GM19351 (cell line): ENCODE data around the gene UFSP2.
"Not testable (repeated sequence)": the region's sequence is repeated elsewhere in the genome, so short reads cannot be mapped to it uniquely, and the experiment has no call there.

Source experiments
- ATAC-seq: cut with Tn5 transposase; IDR thresholded peaks from one replicate; pipeline ENCODE4 v1.9.1; 2021; ENCODE audit warnings: mild to moderate bottlenecking, moderate library complexity; ENCODE audit not compliant: unreplicated experiment

The UFSP2 gene

DNA sequence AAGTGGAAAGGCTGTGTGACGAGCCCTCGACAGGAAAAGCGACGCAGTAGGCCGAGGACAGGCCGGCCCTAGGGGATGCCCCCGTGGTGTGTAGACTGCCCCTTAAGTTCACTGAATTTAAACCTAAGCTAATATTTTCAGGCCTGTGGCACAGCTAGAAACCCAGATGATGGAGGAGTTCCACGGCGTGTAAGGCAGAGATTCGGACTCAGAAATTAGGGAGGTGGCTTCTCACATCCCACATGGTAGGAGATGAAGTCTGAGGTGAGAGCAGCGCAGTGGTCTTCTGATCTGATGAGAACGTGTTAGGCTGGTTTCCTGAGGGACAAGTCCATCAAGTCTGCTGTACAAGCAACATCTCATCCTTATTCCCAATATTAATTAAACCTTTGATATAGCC lies 37.8 kb downstream of the UFSP2 start:
- ATAC-seq, result no peak

DNA sequence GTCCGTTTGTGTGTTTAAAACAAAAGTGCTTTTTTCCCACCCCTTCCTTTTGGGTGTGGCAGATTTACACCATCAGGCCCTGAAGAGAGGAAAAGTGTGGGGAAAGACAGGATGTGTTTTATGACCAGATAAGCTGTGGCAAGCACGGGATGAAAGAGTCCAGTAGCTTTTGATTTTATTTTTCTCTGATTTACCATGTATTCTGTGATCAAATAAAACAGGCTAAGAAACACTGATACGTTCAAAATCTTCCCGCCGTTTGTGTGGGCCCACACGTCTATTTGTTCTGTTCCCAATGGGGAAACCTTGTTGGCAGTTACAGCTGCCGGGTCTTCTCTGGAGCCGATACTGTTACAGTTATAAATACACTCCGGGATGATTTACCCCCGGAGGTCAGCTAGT lies 40.8 kb downstream of the UFSP2 start:
- ATAC-seq, result no peak

DNA sequence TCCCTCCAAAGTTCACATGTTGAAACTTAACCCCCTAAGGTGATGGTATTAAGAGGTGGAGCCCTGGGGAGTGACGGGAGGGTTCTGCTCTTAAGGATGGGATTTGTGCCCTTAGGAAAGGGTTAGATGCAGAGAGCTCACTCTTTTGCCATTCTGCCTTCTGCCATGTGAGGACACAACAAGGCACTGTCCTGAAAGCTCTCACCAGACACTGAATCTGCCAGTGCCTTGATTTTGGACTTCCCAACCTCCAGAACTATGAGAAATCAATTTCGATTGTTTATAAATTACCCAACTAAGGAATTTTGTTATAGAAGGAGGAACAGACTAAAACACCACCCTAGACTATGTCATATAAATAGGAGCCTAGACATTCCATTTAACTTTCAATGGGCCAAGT lies 41.7 kb downstream of the UFSP2 start:
- no peak for ATAC-seq

DNA sequence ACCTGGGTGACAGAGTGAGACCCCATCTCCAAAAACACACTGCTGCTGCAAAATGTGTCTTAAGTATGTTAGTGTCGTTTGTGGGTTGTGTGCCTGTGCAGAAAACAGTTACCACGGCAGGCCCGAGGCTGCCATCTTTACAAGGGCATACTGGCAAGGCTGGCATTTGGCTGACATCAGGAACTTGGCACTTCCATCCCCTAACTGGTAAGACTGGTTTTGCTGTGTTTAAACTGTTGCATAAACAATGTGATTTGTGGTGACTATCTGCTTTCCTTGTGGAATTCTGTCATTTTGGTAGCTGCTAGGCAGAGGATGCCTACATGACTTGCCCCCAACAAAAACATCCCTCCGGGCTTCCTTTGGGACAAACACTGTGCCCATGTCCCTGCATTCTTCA lies 42.3 kb downstream of the UFSP2 start:
- no peak for ATAC-seq

DNA sequence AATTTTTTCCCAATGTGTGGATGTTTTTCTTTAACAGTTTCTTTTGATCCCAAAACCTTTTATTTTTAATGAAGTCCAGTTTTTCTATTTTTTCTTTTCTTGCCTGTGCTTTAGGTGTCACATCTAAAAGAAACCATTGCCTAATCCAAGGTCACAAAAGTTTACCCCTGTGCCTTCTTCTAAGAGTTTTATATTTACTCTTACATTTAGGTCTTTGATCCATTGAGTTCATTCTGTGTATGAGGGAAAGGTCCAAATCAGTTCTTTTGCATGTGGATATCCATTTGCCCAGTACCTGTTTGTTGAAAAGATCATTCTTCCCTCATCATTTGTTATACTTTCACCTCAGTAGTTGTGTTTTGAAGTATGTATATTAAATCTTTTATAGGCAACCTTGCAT lies 43.0 kb downstream of the UFSP2 start:
- ATAC-seq, result no peak

DNA sequence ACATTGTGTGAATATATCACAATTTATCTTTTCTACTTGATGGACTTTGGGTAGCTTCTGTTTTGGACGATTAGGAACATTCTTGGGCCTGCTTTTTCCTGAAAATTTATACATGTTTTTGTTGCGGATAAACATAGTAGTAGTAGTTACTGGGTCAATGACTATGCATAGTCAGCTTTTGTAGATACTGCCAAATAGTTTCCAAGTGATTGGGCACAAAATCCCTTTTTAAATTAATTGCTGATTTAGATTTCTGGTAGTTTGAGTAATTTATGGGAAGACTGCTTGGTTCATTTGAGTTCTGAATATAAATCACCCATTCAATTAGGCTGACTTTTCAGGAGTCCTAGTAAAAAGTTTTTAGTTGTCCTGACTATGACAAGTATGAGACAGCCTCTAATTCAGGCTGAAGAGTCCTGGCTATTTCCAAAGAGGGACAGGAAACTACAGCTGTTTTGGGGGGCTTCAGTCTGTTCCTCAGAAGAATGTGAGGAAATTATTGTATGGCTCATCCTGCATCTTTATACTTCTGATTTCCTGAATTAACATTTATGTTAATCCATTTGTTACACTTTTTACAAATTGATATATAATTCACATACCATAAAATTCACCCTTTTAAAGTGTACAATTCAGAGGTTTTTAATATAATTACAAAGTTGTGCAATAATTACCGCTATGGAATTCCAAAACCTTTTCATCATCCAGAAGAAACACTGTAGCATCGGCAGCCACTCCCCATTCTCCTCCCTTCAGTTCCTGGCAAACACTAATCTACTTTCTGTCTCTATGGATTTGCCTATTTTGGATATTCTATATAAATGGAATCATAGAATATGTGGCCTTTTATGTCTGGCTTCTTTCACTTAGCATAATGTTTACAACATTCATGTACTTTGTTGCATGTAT lies 44.2 kb downstream of the UFSP2 start:
- ATAC-seq, result no peak

DNA sequence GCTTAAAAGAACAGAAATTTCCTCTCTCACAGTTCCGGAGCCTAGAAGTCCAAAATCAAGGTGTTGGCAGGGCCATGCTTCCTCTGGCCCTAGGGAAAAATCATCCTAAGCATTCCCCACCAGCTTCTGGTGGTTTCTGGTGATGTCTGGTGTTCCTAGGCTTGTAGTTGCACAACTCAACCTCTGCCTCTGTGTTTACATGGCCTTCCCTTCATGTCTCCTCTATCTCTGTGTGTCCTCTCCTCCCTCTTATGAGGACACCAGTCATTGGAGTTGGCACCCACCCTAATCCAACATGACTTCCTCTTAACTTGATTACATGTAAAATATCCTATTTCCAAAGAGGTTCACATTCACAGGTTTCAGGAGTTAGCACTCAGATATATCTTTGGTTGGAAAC lies 45.4 kb downstream of the UFSP2 start:
- no peak for ATAC-seq

DNA sequence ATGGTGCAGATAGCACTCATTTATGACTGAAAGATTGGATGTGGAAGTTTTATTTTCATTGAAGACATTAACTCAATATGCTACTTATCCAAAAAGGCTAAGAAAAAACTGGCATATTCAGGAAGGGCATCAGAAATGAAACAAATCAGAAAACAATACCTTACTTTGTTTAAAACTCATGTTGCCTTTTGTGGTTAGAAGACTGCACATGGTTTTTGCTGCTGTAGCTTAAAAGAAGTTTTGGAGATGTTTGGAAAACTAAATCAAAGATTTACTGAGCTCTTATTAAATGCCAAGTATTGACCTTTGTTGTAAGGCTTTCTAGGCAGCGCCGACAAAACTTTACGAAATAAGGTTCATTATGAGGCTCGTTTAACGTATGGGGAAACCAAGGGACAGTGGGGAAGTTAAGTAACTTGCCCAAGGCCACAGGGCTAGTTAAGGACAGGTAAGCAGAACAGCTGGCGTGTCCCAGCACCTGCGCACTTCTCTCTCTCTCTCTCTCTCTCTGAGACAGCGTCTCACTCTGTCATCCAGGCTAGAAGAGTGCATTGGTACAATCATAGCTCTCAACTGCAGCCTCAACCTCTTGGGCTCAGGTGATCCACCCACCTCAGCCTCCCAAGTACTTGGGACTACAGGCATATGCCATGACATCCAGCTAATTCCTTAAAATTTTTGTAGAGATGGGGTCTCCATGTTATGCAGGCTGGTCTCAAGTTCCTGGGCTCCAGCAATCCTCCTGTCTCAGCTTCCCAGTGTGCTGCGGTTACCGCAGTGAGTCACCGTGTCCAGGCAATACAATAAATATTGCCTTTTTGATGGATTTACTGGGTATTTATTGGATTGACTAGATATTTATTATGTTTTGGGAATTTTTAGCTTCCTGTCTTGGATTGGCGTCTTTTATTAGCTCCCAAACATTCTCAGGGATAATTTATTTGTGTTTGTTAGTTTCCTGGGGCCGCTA lies 46.2 kb downstream of the UFSP2 start:
- ATAC-seq, result no peak

DNA sequence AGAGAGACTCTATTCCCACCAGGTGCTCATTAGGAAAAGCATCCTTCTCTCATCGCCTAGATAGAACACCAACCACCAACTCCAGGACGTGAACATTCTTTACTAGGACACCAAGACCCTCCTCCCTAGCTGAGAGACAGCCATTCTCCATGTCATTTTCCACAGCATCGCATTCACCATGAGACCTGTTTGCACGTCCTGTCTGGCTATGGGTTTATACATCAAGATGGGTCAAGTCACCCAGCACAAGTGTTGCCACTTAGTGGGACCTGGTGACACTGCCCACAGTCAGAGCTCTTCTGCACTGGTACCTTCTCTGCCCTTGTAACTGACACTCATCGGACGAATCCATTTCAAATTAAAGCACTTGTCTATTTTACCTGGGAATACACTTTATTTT lies 47.5 kb downstream of the UFSP2 start:
- ATAC-seq, result no peak

DNA sequence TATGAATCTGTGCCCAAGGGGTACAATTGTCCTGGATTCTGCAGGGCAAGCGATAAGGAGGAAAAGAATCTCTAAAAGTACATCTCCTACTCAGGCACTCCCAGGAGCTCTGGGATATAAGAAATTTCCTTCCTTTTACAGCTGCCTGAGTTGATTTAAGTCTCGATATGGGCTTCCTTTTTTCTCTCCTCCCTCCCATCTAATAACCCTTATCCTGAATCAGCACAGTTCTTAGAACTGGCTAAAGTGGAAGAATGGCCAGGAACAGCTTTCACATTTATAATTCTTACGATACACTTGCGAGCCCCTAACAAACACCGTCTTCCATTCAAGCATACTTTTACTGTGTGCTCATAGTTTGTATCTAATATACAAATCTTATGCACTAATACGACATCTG lies 51.2 kb downstream of the UFSP2 start:
- ATAC-seq, result no peak

DNA sequence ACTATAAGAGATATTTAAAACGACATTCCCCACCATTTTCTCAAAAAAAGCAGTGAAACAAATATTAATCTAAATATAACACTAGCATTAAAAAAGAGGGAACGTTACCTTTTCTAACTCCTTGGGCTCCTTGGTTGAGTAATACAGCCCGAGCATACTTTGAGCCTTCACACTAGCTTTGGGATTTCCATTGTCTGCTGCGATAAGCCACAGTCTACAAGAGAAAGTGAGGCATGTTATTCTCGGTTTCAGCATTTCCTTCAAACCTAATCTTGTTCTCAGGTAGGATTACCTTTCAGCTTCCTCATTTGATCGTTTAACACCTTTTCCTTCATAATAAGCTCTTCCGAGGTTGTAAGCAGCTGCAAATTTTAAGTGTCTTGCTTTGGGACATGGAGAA lies 51.7 kb downstream of the UFSP2 start:
- ATAC-seq, result no peak

DNA sequence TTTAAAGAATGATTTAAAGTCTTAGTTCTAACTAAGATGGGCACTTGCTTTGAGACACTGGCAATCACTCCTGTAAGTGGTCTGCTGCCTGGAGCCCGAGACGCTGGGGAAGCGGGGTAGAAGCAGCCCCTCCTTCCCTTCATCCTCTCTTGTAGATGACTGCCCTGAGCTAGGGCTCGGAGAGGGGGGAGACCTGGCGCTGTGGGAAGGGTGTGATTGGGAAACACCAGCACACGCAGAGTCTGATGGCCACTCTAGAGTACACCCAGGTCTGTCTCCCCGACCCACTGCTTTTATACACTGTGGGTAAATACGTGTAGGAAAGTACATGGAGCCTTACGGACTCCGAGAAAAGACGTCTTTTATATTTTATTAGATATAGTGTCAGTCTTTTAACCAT lies 54.1 kb downstream of the UFSP2 start:
- no peak for ATAC-seq

DNA sequence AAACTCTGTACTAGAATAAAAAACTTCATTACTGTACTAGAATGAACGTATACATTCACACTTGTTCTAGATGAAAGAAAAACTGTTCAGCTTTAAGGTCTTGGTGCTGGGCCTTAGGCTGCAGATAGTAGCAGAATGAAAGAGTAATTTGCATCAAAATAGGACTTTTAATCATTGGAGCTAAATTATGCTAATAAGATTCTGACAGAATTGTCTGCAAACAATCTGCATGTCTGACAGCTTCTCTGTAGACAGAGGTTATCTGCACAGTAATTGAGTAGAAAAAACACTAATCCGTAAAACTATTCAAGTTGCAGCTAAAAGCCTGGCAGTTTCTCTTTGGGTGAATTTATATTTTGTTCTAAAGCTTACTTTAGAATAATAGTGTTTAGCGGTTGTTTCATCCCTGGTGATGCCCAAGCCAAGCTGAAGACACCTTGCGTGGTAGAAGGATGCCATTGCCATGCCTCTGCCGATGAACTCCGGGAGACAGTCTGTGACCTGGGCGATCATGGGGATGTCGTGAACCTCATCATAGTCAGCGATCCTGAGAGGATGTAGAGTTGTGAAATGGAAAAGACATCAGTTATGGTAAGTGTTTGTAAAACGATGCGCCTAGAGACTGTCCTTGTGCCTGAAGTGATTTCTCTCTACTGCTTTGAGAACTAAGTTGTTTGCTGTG lies 55.4 kb downstream of the UFSP2 start:
- ATAC-seq, result no peak

DNA sequence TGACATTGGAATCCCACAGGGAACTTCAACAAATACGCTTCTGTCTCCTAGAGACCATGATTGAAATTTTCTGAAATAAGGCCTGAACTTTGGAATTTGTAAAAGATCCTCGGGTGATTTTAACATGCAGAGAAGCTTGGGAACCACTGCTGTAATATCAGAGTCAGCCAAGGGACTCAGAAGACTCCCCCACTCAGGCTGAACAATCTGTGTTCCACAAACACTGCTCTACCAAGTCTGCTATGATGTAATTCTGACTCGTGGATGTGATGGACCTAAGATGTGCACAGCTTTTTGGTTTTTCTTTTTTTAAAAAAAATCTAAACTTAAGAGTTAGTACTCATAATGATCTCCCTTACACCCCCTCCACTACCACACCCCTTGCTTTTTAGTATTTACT lies 56.0 kb downstream of the UFSP2 start:
- no peak for ATAC-seq

DNA sequence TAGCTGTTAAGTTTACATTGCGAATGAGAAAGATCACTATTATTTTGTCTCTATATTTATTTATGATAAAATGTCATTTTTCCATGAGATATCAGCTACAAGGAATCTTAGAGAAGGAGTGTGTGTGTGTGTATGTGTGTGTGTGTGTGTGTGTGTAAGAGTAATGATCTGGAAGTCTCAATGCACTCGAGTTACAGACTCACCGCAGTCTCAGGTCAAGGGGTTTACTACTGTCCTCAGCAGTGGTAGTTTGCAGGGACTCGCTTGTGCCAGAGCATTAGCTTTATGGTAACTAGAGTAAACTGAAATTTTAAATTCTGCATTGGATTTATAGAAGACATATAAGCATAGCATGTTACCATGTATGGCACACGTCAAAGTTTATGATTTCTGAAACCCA lies 60.9 kb downstream of the UFSP2 start:
- no peak for ATAC-seq

DNA sequence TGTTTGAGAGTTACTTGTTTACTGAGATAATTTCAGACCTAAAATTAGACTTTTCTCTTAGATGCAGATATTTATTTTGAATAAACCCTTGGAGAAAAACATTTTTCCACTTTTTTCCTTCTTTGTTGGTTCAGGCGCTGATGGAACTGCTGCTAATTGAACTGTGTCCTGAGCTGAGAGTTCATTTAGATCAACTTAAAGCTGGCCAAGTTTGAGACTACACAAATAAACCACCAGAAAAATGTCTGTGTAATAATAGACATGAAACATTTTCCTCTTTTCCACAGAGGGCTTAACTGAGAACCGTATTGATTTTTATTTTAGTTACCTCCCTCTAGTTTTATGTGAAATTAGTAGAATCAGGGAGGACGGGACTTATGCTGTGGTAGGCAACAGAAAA lies 62.5 kb downstream of the UFSP2 start:
- ATAC-seq, result no peak

DNA sequence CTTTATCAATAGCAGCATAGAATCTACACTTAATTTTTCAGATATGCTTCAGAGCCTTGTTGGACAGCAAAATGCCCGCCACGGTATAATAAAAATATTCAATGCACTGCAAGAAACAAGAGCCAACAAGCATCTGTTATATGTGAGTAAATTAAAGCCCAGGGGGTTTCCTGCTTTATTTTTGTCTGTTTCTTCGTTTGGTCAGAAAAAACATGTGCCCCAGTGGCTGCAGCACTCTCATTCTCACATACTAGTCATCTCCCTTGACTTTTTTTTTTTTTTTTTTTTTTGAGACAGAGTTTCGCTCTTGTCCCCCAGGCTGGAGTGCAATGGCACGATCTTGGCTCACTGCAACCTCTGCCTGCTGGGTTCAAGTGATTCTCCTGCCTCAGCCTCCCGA lies 63.2 kb downstream of the UFSP2 start:
- not testable (repeated sequence) for ATAC-seq

DNA sequence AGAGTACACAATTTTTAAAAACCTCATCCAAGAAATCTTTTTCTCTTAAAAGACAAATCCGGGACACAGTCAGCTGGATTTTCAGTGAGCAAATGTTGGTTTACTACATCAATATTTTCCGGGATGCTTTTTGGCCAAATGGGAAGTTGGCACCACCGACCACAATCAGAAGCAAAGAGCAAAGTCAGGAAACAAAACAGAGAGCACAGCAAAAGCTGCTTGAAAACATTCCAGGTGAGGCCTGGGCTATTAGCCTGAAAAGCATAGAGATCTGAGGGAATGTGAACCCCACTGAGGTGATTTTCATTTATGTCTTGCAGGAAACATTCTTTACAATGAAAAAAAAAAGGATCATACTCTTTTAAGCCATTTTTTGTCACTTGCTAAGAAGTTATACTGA lies 63.9 kb downstream of the UFSP2 start:
- ATAC-seq, result no peak

DNA sequence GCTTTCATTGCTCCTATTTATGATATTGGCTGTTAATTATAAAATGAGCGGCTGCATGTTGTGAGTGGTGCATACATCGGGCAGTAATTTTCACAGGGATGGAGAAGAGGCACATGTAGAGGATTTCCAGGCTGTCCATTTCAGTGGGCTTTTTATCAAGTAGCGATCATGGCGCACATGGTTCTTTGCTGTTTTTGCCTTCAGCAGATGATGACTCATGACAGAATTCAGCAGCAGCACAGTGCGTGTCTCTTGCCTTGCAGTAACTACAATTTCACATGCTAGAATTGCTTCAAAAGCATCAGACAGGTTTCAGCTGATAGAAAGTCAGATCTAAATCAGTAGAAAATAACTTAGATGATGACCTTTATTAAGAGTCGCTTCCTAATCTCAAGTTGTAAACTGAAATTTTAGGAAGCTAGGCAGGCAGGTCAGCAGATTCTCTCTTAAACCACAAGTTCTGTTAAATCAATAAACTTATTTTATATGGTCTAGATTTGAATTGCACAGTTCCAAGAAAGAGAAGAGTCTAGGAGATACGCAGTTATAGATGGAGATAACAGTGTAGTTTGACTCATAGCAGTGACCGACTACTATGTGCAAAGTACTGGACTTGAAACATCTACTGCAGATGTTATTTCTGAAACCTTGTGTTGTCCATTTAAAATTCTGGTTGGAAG lies 65.9 kb downstream of the UFSP2 start:
- ATAC-seq, result no peak

DNA sequence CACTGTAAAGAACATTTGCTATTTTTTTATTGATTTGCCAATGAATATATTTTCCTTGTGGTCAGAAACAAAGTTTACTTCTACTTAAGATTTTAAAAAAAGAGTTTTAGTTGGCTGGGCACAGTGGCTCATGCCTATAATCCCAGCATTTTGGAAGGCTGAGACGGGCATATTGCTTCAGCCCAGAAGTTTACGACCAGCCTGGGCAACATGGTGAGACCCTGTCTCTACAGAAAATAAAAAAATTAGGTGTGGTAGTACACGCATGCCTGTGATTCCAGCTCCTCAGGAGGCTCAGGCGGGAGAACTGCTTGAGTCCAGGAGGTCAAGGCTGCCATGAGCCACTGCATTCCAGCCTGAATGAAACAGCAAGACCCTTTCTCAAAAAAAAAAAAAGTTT lies 66.8 kb downstream of the UFSP2 start:
- no peak for ATAC-seq

DNA sequence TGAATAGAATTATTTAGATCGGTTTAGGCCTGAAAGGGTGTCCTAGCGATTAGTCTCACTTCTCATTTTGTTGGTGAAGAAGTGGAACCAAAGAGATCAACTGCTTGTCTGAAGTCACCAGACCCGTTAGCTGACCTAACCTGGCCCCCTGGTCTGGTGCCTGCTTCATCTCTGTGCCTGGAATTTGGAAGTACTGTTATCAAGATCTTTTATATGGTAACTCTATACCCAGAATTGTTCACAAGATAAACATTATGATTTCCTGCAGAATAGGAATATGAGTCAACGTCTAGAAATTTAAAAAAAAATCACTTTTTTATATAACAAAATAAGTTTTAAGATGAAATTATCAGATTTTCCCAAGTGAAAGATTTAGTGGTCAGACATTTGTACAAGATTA lies 67.2 kb downstream of the UFSP2 start:
- ATAC-seq, result peak; percentile 48
